ENCODE data around the gene HTRA2.
A peak's percentile ranks its signal among the peaks of the same experiment; 100 is the strongest.

The HTRA2 gene

DNA sequence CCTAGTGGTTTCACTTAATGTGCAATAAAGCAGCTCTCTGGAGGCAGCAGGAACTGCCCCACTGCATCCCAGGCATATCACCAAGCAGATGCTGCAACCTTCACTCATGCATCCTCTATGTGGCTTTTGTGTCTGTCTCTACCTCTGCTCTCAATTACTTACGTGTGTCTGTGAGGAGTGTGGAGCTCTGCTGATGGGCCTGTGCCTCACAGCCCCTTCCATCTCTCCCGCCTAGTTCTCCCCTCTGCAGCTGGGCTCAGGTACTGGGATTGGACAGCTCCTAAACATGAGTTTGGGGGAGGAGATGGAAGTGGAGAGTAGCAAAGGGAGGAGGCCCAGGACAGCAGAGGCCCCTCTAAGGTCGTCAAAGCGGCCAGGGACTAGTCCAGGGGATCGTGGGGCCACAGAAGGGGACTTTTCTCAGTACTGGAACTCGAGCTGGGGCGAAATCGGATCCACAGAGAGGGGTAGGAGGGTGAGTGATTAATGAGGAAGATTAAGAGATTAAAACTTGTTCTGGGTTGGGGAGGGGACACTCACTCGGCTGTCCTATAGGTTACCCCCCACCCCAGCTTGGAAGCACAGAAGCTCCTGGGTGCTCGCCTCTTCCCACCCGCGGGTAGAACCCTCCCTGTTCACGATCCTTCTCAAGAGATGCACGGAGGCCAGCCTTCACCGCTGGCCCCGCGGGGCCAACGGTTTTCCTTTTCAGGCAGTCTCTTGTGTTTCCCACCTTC is 28.2 kb upstream of the HTRA2 start:
- DNase-seq, result no peak

- DNase-seq, result no peak
Observed at GRCh38 chr2:74502147-74502719, 27.5 kb upstream of the HTRA2 start.

DNA sequence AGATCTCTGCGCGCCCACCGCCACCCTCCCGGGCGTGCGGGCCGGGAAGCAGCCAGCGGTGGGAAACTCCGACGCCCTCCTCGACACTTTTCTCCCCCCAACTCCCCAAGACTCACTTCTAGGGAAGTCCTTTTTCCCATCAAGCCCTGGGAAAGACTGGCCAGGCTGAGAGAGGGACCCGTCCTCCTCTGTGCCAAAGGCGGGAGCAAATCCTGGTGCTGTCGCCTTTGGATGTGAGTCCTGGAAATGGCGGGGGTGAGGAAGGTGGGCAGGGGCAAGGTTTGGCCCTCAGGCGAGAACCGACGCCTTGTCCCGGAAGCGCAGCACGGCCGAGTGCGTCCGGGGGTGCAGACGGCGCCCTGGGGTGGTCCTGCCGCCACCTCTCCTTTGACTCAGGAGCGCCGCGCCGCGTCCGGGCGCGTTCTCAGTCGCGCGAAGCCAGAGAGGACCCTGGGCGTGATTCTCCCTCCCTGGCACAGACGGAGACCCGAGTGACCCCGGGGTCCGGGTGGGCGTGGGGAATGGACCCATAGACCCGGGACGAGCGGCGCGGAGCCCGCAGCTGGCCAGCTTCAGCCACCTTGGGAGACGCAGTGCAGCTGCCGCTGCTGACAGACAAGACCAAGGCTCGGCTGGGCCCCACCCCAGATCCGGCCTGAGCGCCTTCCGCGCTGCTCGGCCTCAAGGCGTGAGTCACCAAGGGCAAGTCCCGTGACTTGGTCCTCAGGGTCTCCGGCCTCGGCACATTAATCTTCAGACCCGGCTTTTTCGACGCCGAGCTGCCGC is 26.8 kb upstream of the HTRA2 start:
- no peak for DNase-seq

- no peak for DNase-seq
Observed at GRCh38 chr2:74503506-74504475, 25.9 kb upstream of the HTRA2 start.

GRCh38 chr2:74504591-74504990 is 25.1 kb upstream of the HTRA2 start:
- DNase-seq, result no peak

DNA sequence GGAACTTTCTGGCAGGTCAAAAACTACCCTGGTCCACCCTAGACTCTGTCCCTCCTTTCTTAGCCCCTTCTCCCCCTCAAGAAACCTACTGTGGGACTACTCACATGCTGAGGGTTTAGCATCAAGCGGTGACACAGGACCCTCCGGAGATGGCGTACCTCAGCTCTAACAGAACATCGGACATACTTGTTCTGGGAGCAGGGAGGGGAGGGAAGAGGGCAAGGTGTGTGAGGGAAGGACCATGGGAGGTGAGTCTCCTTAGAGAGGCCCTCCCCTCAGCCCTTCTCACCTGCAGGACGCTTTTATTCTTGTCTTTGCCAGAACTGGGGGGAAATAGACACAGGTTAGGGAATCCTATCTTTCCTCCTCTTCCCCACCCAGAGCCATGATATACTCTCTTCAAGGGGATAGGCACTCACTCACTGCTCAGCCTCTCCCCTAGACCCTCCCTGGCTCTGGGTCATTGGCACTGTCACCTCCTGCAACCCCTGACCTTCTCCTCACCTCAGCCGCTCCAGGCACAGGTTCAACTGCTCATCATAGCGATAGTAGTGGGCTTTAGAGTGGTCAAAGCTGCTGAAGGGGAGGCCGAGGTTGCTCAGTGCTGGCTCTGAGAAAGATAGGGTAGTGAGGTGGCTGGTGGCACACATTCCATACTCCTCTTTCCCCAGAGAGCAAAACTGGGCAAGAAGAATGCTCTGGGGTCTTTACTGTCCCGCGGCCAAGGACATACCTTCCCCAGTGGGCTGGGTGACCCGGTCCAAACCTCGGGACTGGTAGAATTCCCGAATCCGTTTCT is 24.1 kb upstream of the HTRA2 start:
- no peak for DNase-seq

- peak; percentile 100 for DNase-seq
Observed at GRCh38 chr2:74507145-74507925, 22.4 kb upstream of the HTRA2 start, which contains the start of gene PCGF1. Gene PCGF1 (minus strand): TSS chr2:74507695. CDS start chr2:74507668, 27 bp downstream.

- DNase-seq, result no peak
Observed at GRCh38 chr2:74507926-74508520, 21.7 kb upstream of the HTRA2 start.

- no peak for DNase-seq
Observed at GRCh38 chr2:74510272-74510671, 19.5 kb upstream of the HTRA2 start.

DNA sequence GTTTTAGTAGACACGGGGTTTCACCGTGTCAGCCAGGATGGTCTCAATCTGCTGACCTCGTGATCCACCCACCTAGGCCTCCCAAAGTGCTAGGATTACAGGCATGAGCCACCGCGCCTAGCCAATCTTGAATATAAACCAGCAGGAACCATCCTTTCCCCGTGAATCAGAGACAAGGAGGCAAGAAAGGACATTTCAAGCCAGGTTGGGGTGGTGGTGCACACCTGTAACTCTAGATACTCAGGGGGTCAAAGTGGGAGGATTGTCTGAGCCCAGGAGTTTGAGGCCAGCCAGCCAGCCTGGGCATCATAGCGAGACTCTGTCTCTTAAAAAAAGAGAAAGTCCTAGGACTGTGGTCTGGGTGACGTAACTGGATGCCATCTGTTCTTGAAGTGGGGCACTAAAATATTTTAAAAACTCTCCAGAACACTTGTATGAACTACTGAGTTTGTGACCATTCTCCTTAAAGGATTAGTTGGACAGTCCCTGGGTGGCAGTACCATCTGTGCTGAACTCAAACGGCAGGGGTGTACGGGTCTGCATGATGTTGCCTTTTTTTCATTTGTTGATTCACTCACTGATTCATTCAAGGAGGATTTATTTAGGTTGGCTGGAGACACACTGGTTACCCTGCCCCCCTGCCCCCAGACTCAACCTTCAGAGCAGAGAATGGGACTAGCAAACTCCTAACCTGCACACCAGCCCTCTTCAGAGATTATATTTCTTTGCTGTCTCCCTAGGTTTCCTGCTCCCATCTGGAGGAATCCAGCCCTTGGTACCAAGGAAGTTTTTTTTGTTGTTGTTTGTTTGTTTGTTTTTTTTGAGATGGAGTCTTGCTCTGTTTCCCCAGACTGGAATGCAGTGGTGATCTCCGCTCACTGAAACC is 18.4 kb upstream of the HTRA2 start:
- no peak for DNase-seq

DNA sequence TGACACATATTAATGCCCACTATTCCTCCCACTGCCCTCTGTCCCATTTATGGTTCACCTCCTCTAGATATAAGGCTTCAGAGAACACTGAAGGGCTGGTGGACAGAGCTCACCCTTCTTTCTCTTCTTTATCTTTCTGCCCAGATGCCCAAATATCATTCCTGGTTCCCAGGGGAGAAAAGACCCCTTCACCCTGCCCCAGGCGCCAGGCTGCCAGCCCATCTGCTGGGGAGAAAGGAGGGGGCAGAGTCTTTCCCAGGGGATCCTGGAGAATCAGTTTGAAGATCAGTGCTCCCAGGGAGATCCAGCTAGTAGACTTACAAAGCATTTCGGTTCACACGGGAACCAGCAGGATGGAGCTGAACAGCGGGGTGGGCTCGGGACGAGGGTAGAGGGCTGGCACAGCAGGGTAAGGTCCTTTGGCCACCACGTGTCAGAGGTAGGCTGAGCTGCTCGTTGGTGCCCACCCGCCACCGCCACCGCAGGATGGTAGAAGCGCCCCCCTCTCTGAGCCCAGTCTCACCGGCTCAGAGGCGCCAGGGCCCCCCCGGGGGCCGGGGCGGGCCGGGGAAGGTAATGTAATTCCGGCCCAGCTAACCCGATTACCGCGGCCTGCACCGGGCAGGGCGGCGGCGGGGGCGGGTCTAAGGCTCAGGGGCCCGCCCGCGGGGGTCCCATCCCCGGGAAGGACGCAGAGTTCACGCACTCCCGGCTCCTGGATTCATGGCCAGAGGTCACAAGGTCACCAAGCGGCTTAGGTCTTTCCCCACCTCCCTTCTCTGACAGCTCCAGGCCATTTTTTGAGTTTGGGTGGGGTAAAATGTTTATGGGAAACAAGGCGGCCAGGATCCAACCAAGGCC is 16.8 kb upstream of the HTRA2 start:
- no peak for DNase-seq

- no peak for DNase-seq
Observed at GRCh38 chr2:74513605-74514367, 15.9 kb upstream of the HTRA2 start.

- no peak for DNase-seq
Observed at GRCh38 chr2:74514368-74515270, 15.1 kb upstream of the HTRA2 start, which contains the start of gene TLX2. Gene TLX2 (plus strand): TSS chr2:74514450. CDS start chr2:74514807, 357 bp downstream.

DNA sequence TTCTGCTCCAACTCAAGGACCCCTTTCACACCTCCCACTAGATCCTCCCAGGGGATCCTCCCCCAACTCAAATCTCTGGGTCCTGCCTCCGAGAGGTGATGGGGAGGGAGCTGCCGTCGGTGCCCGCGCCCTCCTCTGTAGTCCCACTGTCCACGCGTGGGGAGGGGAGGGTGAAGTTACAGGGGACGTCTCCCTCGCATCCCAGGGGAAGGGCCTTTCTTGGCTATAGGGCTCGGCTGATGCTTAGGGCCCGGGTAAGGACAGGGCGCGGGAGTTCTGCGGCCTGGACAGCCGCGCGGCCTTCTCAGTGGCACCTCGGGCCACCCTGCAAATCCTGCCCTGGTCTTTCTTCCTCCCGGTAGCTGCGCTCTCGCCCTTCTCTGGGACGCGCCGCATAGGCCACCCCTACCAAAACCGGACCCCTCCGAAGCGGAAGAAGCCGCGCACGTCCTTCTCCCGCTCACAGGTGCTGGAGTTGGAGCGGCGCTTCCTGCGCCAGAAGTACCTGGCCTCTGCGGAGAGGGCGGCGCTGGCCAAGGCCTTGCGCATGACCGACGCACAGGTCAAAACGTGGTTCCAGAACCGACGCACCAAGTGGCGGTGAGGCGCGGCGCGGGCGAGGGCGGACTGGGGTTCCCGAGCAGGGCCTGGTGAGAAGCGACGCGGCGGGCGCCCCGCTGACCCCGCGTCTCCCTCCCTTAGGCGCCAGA is 14.3 kb upstream of the HTRA2 start:
- DNase-seq, result no peak

DNA sequence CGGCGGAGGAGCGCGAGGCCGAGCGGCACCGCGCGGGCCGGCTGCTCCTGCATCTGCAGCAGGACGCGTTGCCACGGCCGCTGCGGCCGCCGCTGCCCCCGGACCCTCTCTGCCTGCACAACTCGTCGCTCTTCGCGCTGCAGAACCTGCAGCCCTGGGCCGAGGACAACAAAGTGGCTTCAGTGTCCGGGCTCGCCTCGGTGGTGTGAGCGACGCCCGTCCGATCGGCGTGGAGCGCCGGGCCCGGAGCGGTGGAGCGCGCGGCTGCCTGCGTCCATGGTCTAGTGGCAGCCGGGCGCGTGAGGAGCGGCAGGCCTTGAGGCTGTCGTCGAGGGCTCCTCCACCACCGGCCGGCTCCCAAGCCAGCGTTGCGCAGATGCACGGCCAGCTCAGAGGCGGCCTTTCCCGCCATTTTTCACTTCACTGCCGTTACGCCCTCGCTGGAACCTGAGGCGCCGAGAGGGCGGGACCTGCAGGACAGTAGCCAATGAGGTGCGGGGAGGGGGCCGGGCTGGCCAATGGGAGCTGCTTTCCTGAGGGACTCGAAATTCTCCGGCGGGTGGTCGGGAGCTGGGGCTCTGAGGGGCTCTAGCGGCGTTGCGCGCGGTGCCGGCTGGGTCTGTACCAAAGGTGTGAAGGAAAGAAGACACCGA is 13.6 kb upstream of the HTRA2 start:
- peak; percentile 75 for DNase-seq

Measured in activated T-cell treated with anti-CD3 and anti-CD28 coated beads for 4 hours (primary cell).